HepG2 (cell line): Measurements from ENCODE around the gene SEMA6B. TPM values are rescaled to one million over a fixed set of nuclear protein-coding genes. Genes with fewer than 3 reads are reported as not detected.

Experiments used
- CBFB ChIP-seq: sonication (generic); formaldehyde crosslinking; IDR thresholded peaks from 2 replicates; pipeline ENCODE4 v1.4.0; 2020; ENCODE audit warnings: missing genetic modification reagents
- CBX5 ChIP-seq: sonication (generic); formaldehyde crosslinking; IDR thresholded peaks from 2 replicates; pipeline ENCODE4 v1.4.0; 2020; ENCODE audit warnings: missing genetic modification reagents, borderline replicate concordance
- EED ChIP-seq: sonication (generic); formaldehyde crosslinking; IDR thresholded peaks from 2 replicates; pipeline ENCODE4 v1.5.0; 2020; ENCODE audit warnings: mild to moderate bottlenecking, missing genetic modification reagents
- FOSL1 ChIP-seq: sonication (generic); formaldehyde crosslinking; IDR thresholded peaks from 2 replicates; pipeline ENCODE4 v1.9.0; 2021; ENCODE audit warnings: missing genetic modification reagents, borderline replicate concordance
- HNF4A ChIP-seq: sonication (generic); formaldehyde crosslinking; IDR thresholded peaks from 2 replicates; pipeline ENCODE4 v1.4.0; 2020; ENCODE audit warnings: missing genetic modification reagents
- HNF4G ChIP-seq, 2 experiments: sonication (generic) in 1 of 2; formaldehyde crosslinking in 1 of 2; IDR thresholded peaks; 2 replicates each; pipeline versions ENCODE4 v1.4.0 to v1.6.1; 2011 to 2020; ENCODE audit warnings: borderline replicate concordance in 2 of 2, low read depth in 2 of 2, mild to moderate bottlenecking in 2 of 2, low read length in 1 of 2, missing genetic modification reagents in 1 of 2, moderate library complexity in 1 of 2
- HNRNPL ChIP-seq: fragments of 200-400 bp; formaldehyde crosslinking; IDR thresholded peaks from 2 replicates; pipeline ENCODE4 v1.6.1; 2017; ENCODE audit warnings: mild to moderate bottlenecking, low read depth, low read length
- JUND ChIP-seq: sonication (generic); formaldehyde crosslinking; IDR thresholded peaks from 2 replicates; pipeline ENCODE4 v1.8.0; 2022; ENCODE audit warnings: mild to moderate bottlenecking, missing genetic modification reagents
- PHF21A ChIP-seq: sonication (generic); formaldehyde crosslinking; IDR thresholded peaks from 2 replicates; pipeline ENCODE4 v1.5.0; 2020; ENCODE audit warnings: mild to moderate bottlenecking, missing genetic modification reagents
- POLR2G ChIP-seq: fragments of 200-400 bp; formaldehyde crosslinking; IDR thresholded peaks from 2 replicates; pipeline ENCODE4 v1.6.1; 2018; ENCODE audit warnings: mild to moderate bottlenecking, low read depth, low read length, moderate library complexity
- SNAI1 ChIP-seq: sonication (generic); formaldehyde crosslinking; IDR thresholded peaks from 2 replicates; pipeline ENCODE4 v1.5.0; 2020; ENCODE audit warnings: mild to moderate bottlenecking, missing genetic modification reagents, borderline replicate concordance
- SP5 ChIP-seq: IDR thresholded peaks from 2 replicates; pipeline ENCODE4 v1.6.1; 2016; ENCODE audit warnings: low read depth, borderline replicate concordance
- ZNF30 ChIP-seq: sonication (generic); formaldehyde crosslinking; IDR thresholded peaks from 2 replicates; pipeline ENCODE4 v1.5.0; 2020; ENCODE audit warnings: mild to moderate bottlenecking, missing genetic modification reagents
- ZNF34 ChIP-seq: sonication (generic); formaldehyde crosslinking; IDR thresholded peaks from 2 replicates; pipeline ENCODE4 v1.4.0; 2020; ENCODE audit warnings: mild to moderate bottlenecking, missing genetic modification reagents, borderline replicate concordance
- ZNF451 ChIP-seq: sonication (generic); formaldehyde crosslinking; IDR thresholded peaks from 2 replicates; pipeline ENCODE4 v1.5.0; 2020; ENCODE audit warnings: mild to moderate bottlenecking, missing genetic modification reagents
- ZNF562 ChIP-seq: sonication (generic); formaldehyde crosslinking; IDR thresholded peaks from 2 replicates; pipeline ENCODE4 v1.8.0; 2022; ENCODE audit warnings: missing genetic modification reagents, borderline replicate concordance
- ZNF768 ChIP-seq: sonication (generic); formaldehyde crosslinking; IDR thresholded peaks from 2 replicates; pipeline ENCODE4 v1.4.0; 2020; ENCODE audit warnings: missing genetic modification reagents
- ZNF770 ChIP-seq: sonication (generic); formaldehyde crosslinking; IDR thresholded peaks from 2 replicates; pipeline ENCODE4 v1.5.0; 2020; ENCODE audit warnings: mild to moderate bottlenecking, missing genetic modification reagents
- polyA plus RNA-seq, 8 experiments: library from polyadenylated mRNA; depleted of rRNA in 3 of 8; stranded (reverse) in 7 of 8; unstranded in 1 of 8; fragments of >200 nt; fragmentation: Illumina TruSeq in 4 of 8; extraction: Trizol in 4 of 8; gene quantifications; 2 replicates each; pipeline versions ENCODE4 v1.2.1 to v1.2.3, GENCODE V29; 2011 to 2016; ENCODE audit warnings: low read depth in 4 of 8, missing spikeins in 1 of 8, mixed read lengths in 1 of 8; ENCODE audit not compliant: insufficient read depth in 1 of 8
- total RNA-seq, 5 experiments: library from RNA; depleted of rRNA; stranded (reverse); fragments of >200 nt; fragmentation: Illumina TruSeq; extraction: Trizol; gene quantifications; 2 replicates each; pipeline ENCODE4 v1.2.3, GENCODE V29; 2016; ENCODE audit warnings: low read depth in 1 of 5
- TF ChIP-seq, protein P1 (sequence below): IDR thresholded peaks from 2 replicates; pipeline ENCODE4 v1.6.1; 2016; ENCODE audit warnings: low read depth, missing genetic modification reagents, missing compliant biosample characterization
- TF ChIP-seq, protein P2 (sequence below): IDR thresholded peaks from 2 replicates; pipeline ENCODE4 v1.6.1; 2018; ENCODE audit warnings: missing genetic modification reagents

The SEMA6B gene
- total and polyA plus RNA-seq, 2 of the 13 experiments (the other 11 are each of a cell fraction or from before 2014, with no cell fraction given): 45.5 to 67.1 TPM

- TF ChIP-seq, protein P1, sequence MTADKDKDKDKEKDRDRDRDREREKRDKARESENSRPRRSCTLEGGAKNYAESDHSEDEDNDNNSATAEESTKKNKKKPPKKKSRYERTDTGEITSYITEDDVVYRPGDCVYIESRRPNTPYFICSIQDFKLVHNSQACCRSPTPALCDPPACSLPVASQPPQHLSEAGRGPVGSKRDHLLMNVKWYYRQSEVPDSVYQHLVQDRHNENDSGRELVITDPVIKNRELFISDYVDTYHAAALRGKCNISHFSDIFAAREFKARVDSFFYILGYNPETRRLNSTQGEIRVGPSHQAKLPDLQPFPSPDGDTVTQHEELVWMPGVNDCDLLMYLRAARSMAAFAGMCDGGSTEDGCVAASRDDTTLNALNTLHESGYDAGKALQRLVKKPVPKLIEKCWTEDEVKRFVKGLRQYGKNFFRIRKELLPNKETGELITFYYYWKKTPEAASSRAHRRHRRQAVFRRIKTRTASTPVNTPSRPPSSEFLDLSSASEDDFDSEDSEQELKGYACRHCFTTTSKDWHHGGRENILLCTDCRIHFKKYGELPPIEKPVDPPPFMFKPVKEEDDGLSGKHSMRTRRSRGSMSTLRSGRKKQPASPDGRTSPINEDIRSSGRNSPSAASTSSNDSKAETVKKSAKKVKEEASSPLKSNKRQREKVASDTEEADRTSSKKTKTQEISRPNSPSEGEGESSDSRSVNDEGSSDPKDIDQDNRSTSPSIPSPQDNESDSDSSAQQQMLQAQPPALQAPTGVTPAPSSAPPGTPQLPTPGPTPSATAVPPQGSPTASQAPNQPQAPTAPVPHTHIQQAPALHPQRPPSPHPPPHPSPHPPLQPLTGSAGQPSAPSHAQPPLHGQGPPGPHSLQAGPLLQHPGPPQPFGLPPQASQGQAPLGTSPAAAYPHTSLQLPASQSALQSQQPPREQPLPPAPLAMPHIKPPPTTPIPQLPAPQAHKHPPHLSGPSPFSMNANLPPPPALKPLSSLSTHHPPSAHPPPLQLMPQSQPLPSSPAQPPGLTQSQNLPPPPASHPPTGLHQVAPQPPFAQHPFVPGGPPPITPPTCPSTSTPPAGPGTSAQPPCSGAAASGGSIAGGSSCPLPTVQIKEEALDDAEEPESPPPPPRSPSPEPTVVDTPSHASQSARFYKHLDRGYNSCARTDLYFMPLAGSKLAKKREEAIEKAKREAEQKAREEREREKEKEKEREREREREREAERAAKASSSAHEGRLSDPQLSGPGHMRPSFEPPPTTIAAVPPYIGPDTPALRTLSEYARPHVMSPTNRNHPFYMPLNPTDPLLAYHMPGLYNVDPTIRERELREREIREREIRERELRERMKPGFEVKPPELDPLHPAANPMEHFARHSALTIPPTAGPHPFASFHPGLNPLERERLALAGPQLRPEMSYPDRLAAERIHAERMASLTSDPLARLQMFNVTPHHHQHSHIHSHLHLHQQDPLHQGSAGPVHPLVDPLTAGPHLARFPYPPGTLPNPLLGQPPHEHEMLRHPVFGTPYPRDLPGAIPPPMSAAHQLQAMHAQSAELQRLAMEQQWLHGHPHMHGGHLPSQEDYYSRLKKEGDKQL (CRISPR knock-in tag): no peak
- TF ChIP-seq POLR2G: peak; percentile 59; the same call in 1 of the 2 replicates
- TF ChIP-seq ZNF34 (CRISPR knock-in tag): no peak
- TF ChIP-seq HNF4A (CRISPR knock-in tag): no peak
- no peak for TF ChIP-seq ZNF30
- no peak for TF ChIP-seq EED (CRISPR knock-in tag)
- TF ChIP-seq CBX5: 0 out of 2 replicates have a peak, but pooled peaks have one; percentile 17
- peak; percentile 26; the same call in 1 of the 2 replicates for TF ChIP-seq PHF21A
- peak; percentile 97 for TF ChIP-seq ZNF770 (CRISPR knock-in tag)
- TF ChIP-seq ZNF562: no peak
- peak; percentile 82; the same call in 1 of the 2 replicates for TF ChIP-seq ZNF768
- TF ChIP-seq, protein P2, sequence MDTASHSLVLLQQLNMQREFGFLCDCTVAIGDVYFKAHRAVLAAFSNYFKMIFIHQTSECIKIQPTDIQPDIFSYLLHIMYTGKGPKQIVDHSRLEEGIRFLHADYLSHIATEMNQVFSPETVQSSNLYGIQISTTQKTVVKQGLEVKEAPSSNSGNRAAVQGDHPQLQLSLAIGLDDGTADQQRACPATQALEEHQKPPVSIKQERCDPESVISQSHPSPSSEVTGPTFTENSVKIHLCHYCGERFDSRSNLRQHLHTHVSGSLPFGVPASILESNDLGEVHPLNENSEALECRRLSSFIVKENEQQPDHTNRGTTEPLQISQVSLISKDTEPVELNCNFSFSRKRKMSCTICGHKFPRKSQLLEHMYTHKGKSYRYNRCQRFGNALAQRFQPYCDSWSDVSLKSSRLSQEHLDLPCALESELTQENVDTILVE: no peak
- TF ChIP-seq FOSL1: no peak
- peak; percentile 43; the same call in 1 of the 2 replicates for TF ChIP-seq SP5 (CRISPR knock-in tag)
- TF ChIP-seq JUND (CRISPR knock-in tag): no peak
- peak; percentile 45; the same call in 1 of the 2 replicates for TF ChIP-seq CBFB
- TF ChIP-seq ZNF451 (CRISPR knock-in tag): 0 out of 2 replicates have a peak, but pooled peaks have one; percentile 72
- 0 out of 2 replicates have a peak, but pooled peaks have one; percentile 50 for TF ChIP-seq SNAI1 (CRISPR knock-in tag)
- no peak for TF ChIP-seq HNF4G (IDR thresholded peaks at IDR 0.05; ENCODE audit: borderline replicate concordance, low read depth, low read length)
- TF ChIP-seq HNF4G (CRISPR knock-in tag; IDR thresholded peaks at IDR 0.05; ENCODE audit: borderline replicate concordance, low read depth): peak; percentile 29; the same call in 1 of the 2 replicates
- TF ChIP-seq HNRNPL: peak; percentile 98
Measured at GRCh38 chr19:4582980-4583842, 23.7 kb upstream of the SEMA6B start (continued).
